ENCODE measurements around the gene DOCK1.

Gene DOCK1

GRCh38 chr10:127157089-127157488 lies 251.9 kb downstream of the DOCK1 start:
- FAIRE-seq (no peak), DNase-seq (ENCODE audit: insufficient read length, low spot score) (no peak)
- TF ChIP-seq TAF1 (IDR thresholded peaks at IDR 0.05; ENCODE audit: low read depth, low read length) (no peak), POLR2AphosphoS5 (IDR thresholded peaks at IDR 0.05; ENCODE audit: low read depth, low read length) (no peak), POLR2A (IDR thresholded peaks at IDR 0.05; ENCODE audit: low read depth, low read length) (no peak), POU2F2 (IDR thresholded peaks at IDR 0.05; ENCODE audit: low read depth, low read length) (no peak), PAX5 (IDR thresholded peaks at IDR 0.05; ENCODE audit: insufficient read depth, low read length, severe bottlenecking) (no peak), SPI1 (IDR thresholded peaks at IDR 0.05; ENCODE audit: low read depth, low read length) (no peak)

DNA sequence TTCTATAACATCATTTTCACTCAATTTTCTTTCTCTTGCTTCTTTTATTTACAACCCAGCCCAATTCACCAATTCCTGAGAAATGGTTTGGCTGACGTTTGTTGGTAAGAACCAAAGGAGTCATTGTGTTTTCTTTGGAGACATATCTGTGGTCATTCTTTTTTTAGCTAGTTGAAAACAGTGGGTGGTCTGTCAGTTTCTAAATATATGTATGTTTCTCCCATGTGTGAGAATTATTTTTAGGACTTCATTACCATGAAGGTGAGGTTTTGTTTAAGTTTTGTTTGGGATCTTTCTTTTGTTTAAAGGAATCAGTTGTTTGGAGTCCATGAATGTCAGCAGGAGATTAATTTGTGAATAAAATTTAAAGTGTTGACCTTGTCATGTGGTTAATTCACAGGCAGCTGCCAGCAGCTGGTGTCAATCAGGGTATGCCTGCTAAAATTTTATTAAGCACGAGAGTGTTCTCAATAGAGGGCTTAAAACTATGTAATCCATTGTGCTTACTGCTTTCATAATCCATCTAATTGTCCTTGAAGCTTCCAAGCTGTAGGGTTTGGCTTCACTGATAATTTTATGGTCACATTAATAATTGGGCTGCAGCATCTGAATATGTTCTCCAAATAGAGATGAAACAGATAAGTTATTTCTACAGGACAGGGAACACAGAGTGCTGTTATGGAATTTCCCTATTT lies 252.4 kb downstream of the DOCK1 start:
- no peak for DNase-seq (ENCODE audit: insufficient read length, low spot score)
- no peak for FAIRE-seq
- TF ChIP-seq TAF1 (IDR thresholded peaks at IDR 0.05; ENCODE audit: low read depth, low read length) = no peak

DNA sequence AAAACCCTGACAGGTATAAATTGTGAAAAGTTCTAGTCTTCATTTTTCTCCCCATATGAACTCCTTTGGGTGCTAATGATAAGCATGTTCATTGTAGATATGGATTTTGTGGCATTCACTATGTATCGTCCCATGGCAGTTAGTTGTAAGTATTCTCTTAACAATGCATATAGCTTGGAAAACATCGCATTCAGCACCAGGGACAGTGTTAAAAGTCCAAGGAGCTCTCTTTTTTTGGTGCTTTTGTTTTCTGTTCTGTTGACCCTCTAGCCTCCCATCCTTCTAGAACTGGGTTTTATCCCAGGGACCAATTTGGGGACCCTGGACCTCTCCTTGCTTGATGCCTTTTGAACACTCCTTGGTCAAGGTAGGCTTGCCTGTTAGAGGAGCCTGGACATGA lies 253.4 kb downstream of the DOCK1 start:
- FAIRE-seq (no peak), DNase-seq (ENCODE audit: insufficient read length, low spot score) (no peak)
- TF ChIP-seq SPI1 (IDR thresholded peaks at IDR 0.05; ENCODE audit: low read depth, low read length) (no peak), POLR2AphosphoS5 (IDR thresholded peaks at IDR 0.05; ENCODE audit: low read depth, low read length) (no peak), POU2F2 (IDR thresholded peaks at IDR 0.05; ENCODE audit: low read depth, low read length) (no peak), PAX5 (IDR thresholded peaks at IDR 0.05; ENCODE audit: insufficient read depth, low read length, severe bottlenecking) (no peak), POLR2A (IDR thresholded peaks at IDR 0.05; ENCODE audit: low read depth, low read length) (no peak), TAF1 (IDR thresholded peaks at IDR 0.05; ENCODE audit: low read depth, low read length) (no peak)

DNA sequence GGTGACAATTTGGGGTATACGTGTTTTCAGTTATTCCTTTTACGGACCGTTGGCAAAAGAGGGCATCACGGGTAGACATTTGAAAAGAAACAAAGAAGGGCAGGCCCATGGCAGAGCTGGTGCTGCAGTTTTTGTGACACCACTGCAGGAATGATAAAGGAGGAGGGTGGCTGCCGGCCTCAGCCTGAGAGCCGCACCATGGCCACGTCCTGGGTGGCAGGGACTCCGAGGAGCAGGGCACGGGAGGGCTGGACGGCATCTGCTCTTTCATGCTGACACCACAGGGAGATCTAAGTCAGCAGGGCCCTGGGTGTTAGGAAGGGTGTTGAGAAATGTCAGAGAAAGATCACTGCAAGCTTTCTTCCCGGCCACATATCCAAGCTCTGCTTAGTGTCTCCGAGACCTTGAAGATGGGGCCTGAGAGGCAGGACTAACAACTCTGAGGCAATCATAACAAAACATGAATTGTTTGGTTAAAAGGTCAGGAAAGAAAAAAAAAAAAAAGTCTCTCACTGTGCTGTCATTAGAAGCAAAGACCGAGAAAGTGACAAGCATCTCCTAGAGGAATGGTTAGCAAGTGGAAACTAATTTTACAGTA lies 254.5 kb downstream of the DOCK1 start:
- TF ChIP-seq POU2F2 (IDR thresholded peaks at IDR 0.05; ENCODE audit: low read depth, low read length) (no peak), PAX5 (IDR thresholded peaks at IDR 0.05; ENCODE audit: insufficient read depth, low read length, severe bottlenecking) (no peak), TAF1 (IDR thresholded peaks at IDR 0.05; ENCODE audit: low read depth, low read length) (no peak), POLR2AphosphoS5 (IDR thresholded peaks at IDR 0.05; ENCODE audit: low read depth, low read length) (no peak), POLR2A (IDR thresholded peaks at IDR 0.05; ENCODE audit: low read depth, low read length) (no peak), SPI1 (IDR thresholded peaks at IDR 0.05; ENCODE audit: low read depth, low read length) (no peak)
- FAIRE-seq = no peak
- DNase-seq (ENCODE audit: insufficient read length, low spot score) = no peak

DNA sequence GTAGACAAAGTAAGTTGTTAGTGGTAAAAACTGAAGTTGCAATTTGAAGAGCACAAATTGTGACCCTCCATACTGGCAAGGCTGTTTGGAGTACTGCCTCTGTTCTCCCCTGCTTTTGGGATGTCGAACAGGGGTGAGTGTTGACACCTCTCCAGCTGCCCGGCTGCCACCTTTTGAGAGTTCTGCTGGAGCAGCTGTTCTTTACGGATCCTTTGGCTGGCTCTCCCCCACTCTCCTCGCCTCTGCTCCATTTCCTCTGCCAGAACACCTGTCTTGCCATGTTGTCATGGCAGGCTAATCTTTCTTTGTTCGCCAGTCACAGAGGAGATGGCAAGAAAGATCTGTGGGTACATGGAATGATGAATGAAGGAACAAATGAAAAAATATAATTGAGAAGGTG lies 256.3 kb downstream of the DOCK1 start:
- TF ChIP-seq TAF1 (IDR thresholded peaks at IDR 0.05; ENCODE audit: low read depth, low read length) (no peak), PAX5 (IDR thresholded peaks at IDR 0.05; ENCODE audit: insufficient read depth, low read length, severe bottlenecking) (no peak), SPI1 (IDR thresholded peaks at IDR 0.05; ENCODE audit: low read depth, low read length) (no peak), POLR2AphosphoS5 (IDR thresholded peaks at IDR 0.05; ENCODE audit: low read depth, low read length) (no peak), POU2F2 (IDR thresholded peaks at IDR 0.05; ENCODE audit: low read depth, low read length) (no peak), POLR2A (IDR thresholded peaks at IDR 0.05; ENCODE audit: low read depth, low read length) (no peak)
- no peak for FAIRE-seq
- DNase-seq (ENCODE audit: insufficient read length, low spot score) = no peak

- DNase-seq (ENCODE audit: insufficient read length, low spot score) = no peak
- no peak for TF ChIP-seq TAF1 (IDR thresholded peaks at IDR 0.05; ENCODE audit: low read depth, low read length)
- no peak for TF ChIP-seq POLR2AphosphoS5 (IDR thresholded peaks at IDR 0.05; ENCODE audit: low read depth, low read length)
- TF ChIP-seq POU2F2 (IDR thresholded peaks at IDR 0.05; ENCODE audit: low read depth, low read length) = no peak
- no peak for TF ChIP-seq POLR2A (IDR thresholded peaks at IDR 0.05; ENCODE audit: low read depth, low read length)
- TF ChIP-seq PAX5 (IDR thresholded peaks at IDR 0.05; ENCODE audit: insufficient read depth, low read length, severe bottlenecking) = no peak
Observed at GRCh38 chr10:127162841-127163240, 257.6 kb downstream of the DOCK1 start.

GRCh38 chr10:127168261-127168660 lies 263.0 kb downstream of the DOCK1 start:
- no peak for TF ChIP-seq PAX5 (IDR thresholded peaks at IDR 0.05; ENCODE audit: insufficient read depth, low read length, severe bottlenecking)
- TF ChIP-seq POLR2A (IDR thresholded peaks at IDR 0.05; ENCODE audit: low read depth, low read length) = no peak
- no peak for TF ChIP-seq POU2F2 (IDR thresholded peaks at IDR 0.05; ENCODE audit: low read depth, low read length)
- TF ChIP-seq TAF1 (IDR thresholded peaks at IDR 0.05; ENCODE audit: low read depth, low read length) = no peak
- no peak for TF ChIP-seq SPI1 (IDR thresholded peaks at IDR 0.05; ENCODE audit: low read depth, low read length)
- no peak for TF ChIP-seq POLR2AphosphoS5 (IDR thresholded peaks at IDR 0.05; ENCODE audit: low read depth, low read length)
- FAIRE-seq (no peak), DNase-seq (ENCODE audit: insufficient read length, low spot score) (no peak)

More at GRCh38 chr10:127162841-127163240, 257.6 kb downstream of the DOCK1 start:
- no peak for FAIRE-seq

GRCh38 chr10:127174866-127175265 lies 269.6 kb downstream of the DOCK1 start:
- no peak for FAIRE-seq
- no peak for DNase-seq (ENCODE audit: insufficient read length, low spot score)
- TF ChIP-seq SPI1 (IDR thresholded peaks at IDR 0.05; ENCODE audit: low read depth, low read length) = no peak
- TF ChIP-seq POU2F2 (IDR thresholded peaks at IDR 0.05; ENCODE audit: low read depth, low read length) = no peak
- TF ChIP-seq POLR2AphosphoS5 (IDR thresholded peaks at IDR 0.05; ENCODE audit: low read depth, low read length) = no peak
- TF ChIP-seq POLR2A (IDR thresholded peaks at IDR 0.05; ENCODE audit: low read depth, low read length) = no peak
- no peak for TF ChIP-seq PAX5 (IDR thresholded peaks at IDR 0.05; ENCODE audit: insufficient read depth, low read length, severe bottlenecking)
- TF ChIP-seq TAF1 (IDR thresholded peaks at IDR 0.05; ENCODE audit: low read depth, low read length) = no peak

- FAIRE-seq = no peak
- TF ChIP-seq POLR2A (IDR thresholded peaks at IDR 0.05; ENCODE audit: low read depth, low read length) (no peak), POU2F2 (IDR thresholded peaks at IDR 0.05; ENCODE audit: low read depth, low read length) (no peak), PAX5 (IDR thresholded peaks at IDR 0.05; ENCODE audit: insufficient read depth, low read length, severe bottlenecking) (no peak), SPI1 (IDR thresholded peaks at IDR 0.05; ENCODE audit: low read depth, low read length) (no peak)
- DNase-seq (ENCODE audit: insufficient read length, low spot score) = no peak
Observed at GRCh38 chr10:127175357-127176110, 270.3 kb downstream of the DOCK1 start.

Measured in GM12891 (cell line).